Measurements from ENCODE around the gene DGKK.
"Not testable (repeated sequence)": the region's sequence is repeated elsewhere in the genome, so short reads cannot be mapped to it uniquely, and the experiment has no call there.

Gene DGKK

DNA sequence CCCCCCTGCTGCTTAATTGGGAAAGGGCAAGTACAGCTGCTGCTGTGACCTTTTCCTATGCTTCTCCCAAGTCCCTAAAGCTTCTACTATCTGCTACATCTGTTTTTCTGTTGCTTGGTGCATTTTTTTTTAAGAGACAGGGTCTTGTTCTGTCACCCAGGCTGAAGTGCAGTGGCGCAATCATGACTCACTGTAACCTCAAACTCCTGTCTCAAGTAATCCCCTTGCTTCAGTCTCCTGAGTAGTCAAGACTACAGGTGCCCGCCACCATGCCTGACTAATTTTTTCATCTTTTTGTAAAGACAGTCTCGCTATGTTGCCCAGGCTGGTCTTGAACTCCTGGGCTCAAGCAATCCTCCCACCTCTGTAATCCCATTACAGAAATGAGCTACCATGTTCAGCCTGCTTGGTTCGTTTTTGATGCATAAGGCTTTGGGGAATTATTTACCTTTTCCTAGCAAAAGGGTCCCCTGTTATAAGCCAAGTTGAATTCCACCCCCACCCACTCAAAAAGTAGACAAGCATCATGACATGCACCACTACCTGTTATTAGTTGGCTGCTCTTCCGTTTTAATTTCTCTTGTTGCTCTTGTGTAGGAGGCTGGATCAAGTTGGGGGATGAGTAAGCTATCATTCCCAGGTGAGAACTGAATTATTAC lies 39.6 kb downstream of the DGKK start:
- in situ Hi-C loops (cut with MboI; ENCODE audit: low sequenced_read_pairs) = loop anchor here (25.0 kb wide), 1 partner anchor 319 kb away; no protein-coding TSS in a partner anchor

DNA sequence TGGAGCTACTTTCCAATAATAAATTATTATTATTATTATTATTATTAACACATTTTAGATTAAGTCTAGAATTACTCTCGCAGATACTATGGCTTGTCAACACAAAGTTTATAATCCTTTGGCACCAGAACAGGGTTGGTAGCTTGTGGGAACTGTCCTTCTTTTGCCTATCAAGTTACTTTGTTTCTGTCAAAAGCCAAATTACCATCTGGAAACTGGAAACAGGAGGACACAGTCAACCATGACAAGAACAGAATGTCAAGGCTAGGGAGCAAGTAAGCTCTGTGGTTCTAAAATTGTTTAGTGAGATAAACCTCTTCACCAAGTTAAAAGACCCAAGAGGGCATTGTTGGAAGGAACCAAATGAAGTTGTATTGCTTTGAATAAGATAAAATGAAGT lies 42.5 kb downstream of the DGKK start:
- in situ Hi-C loops (cut with MboI; ENCODE audit: low sequenced_read_pairs) = loop anchor here (25.0 kb wide), 1 partner anchor 316 kb away; no protein-coding TSS in a partner anchor

DNA sequence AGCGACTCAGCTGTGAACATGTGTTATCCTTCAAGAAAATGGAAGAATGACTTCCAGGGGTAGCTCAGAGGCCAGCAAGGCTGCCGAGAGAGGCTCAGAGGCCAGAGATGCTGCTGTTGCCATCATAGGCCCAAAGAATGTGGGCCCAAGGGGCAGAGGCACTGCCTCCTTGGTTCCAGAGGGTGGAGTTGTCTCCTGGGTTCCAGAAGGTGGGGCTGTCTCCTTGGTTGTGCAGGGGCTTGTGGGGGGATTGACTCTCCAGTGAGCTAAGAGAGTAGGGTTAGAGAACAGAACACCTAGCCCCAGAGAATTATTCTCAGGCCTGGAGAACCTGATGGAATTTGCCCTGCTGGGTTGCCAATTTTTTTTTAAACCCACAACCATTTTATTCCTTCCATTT lies 62.6 kb downstream of the DGKK start:
- in situ Hi-C loops (cut with MboI; ENCODE audit: low sequenced_read_pairs) = no loop called here

DNA sequence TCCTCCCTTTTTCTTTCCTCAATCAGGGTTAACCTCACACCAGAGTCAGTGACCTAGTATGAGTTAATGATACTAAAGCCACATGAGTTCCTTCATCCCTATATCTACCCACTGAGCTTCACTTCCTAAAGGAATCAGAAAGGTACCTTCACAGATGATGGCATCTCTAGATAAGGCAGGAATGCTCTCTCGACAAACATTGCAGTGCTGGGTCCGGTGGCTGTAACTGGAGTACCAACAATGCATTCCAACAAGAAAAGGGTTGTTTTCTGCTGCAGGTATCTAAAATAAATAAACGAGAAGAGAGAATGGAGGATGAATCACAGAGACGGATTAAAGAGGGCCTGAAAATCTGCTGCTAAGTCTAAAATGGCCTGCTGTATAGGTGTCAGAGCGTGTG lies 66.7 kb downstream of the DGKK start:
- in situ Hi-C loops (cut with MboI; ENCODE audit: low sequenced_read_pairs) = no loop called here

DNA sequence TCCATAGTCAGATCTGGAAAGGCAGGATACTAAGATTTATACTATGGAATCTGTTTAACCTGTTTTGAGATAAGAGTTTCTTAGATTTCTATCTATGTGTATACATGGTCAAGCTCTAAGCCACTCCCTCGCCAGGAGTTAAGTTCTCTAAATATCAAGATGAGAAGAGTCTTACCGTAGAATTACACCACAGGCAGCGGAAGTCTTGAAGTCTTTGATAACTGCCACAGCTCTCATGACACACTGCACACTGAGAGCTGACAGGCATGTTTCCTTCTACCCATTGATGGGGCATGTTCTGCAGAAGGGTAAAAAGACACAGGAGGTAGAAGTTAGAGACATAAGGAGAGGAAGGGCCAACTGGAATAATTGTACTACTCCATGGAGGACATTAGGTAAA lies 67.7 kb downstream of the DGKK start:
- in situ Hi-C loops (cut with MboI; ENCODE audit: low sequenced_read_pairs) = no loop called here

DNA sequence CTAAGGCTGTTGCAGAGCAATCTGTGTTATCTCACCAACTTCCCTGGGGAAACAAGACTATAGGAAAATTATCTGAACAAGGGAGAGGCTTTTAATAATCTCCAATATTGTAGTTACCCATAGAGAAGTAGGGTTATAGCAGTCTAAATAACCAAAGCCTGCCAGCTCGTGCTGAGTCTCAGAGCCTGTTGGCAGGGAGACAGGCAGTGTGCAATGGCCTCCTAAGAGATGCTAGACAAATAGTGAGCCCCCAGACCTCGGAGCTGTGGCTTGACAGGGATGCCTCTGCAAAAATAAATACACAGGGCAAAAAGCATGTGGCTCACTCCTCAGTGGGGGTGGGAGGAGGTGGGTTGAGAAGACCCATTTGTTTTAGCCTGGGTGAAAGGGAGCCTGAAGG lies 76.7 kb downstream of the DGKK start:
- in situ Hi-C loops (cut with MboI; ENCODE audit: low sequenced_read_pairs) = no loop called here

DNA sequence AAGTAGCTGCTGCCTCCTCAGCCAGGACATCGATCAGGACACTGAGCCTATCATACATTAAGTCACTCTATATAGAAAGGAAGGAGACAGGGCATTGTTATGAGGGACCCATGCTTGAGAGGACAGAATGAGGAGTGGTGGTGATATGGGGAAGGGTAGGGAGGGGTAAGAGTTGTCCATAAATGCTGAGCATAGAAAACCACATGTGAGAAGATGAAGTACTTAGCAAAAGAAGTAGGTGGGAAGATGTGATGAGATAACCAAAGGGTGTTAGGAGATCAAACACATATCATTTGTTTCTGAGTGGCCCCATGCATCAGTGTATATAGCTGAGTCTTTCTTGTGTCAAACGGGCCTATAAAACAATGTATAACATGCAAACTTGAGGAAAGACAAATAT lies 84.1 kb downstream of the DGKK start:
- in situ Hi-C loops (cut with MboI; ENCODE audit: low sequenced_read_pairs) = no loop called here

DNA sequence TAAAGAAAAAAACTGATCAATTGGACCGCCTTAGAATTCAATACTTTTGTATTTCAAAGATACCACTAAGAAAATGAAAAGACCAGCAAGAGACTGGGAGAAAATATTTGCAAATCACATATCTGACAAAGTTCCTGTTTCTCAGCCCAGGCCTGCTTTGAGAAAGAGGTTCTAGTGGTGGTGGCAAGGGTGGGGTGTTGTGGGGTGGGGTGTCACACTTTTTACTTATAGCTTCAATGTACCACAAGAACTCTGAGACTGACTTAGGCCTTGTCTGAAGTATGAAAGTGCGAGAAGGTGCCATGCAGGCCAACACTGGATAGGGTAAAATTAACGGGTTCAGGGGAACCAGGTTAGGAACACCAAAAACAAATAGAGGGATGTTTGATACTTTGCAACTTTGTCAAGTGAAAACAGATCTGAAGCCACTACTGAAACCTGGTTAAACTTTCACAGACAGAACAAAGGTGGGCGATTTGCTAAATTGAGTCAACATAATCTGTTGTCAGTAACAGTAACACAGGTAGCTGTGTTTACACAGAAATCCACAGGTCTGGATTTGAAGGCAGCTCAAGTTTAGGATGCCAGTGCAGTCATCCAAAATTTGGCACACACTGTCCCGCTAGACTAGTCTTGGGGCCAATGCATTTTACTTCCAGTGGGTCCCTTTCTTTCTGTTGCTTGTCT lies 88.8 kb downstream of the DGKK start:
- in situ Hi-C loops (cut with MboI; ENCODE audit: low sequenced_read_pairs) = no loop called here

DNA sequence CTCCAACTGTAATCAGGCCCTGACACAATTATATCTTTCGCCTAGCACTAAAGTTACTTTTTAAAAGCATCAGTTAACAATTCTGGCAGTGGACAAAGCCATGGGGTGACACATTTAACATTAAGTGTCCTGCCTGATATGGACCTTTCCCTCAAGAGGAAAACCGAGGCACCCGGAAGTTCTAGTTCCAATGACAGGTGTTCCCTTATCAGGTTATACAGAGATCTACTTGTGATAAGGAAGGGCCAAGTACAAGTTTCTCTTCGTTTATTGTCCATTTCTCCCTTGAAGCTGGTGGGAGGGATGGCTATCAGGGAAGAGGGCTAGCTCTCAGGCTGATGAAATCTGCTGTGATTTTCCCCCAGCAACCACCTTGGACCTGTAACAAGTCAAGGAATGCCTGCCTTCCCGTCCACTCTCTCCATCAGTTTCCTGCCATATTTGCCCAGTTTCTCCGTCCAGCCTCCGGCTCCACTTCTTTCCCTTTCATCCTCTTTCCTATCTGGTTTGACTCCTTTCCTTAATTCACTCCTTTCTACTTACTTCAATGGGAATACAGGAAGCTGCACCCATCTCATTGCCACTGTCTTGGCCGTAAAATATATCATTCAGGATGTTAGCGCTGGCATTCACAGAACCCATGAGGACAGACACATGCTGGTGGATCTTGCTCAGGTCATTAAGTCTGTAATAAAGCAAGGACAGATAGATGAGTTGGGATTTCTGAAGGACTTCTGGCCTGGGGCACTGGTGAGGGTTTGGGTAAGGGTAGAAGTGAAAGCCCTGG lies 95.0 kb downstream of the DGKK start:
- in situ Hi-C loops (cut with MboI; ENCODE audit: low sequenced_read_pairs) = no loop called here

DNA sequence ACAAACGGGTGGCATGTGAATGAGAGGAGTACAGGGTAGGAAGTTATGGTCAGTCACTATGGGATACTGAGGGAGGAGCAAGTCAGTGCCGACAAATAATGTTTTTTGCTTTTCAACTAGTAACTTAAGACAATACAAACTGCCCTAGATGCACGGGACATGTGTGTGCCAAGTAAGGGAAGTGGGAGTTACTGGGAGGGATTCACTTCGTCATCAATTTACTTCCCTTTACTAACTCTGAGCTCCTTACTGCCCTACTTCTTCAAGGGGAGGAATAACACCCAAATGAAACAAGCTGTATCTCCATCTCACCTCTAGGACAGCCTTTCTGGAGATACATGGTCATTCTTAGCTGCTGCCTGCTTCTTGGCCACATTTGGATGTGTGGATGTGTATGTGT lies 97.7 kb downstream of the DGKK start:
- in situ Hi-C loops (cut with MboI; ENCODE audit: low sequenced_read_pairs) = no loop called here

DNA sequence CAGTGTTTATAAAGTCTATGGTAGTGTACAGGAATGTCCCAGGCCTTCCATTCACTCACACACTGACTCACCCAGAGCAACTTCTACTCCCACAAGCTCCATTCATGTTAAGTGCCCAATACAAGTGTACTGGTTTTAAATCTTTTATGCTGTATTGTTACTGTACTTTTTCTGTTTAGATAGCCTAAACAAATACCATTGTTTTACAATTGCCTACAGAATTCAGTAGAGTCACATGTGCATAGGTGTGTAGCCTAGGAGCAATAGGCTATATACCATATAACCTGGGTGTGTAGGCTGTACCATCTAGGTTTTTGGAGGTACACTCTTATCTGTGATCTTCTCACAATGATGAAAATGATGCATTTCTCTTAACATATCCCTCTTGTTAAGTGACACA lies 126.7 kb downstream of the DGKK start:
- in situ Hi-C loops (cut with MboI; ENCODE audit: low sequenced_read_pairs) = no loop called here

DNA sequence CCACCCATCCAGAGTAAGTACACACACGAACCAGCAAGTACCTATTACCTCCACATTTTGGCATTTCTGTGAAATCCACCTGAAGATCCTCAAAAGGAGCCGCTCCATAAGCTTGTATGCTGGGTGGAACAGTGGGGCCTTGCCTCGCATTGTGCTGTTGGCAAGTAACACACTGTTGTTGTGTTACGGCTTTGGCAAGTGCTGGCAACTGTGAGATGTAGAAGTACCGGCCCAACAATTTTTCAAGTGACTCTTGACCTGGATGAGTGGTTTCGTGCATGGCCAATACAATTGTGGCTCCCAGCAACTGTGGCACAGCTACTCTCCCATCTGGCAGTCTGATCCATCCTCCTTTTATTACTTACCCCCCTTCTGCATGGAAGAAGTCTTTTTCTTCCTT lies 137.3 kb downstream of the DGKK start:
- in situ Hi-C loops (cut with MboI; ENCODE audit: low sequenced_read_pairs) = no loop called here

DNA sequence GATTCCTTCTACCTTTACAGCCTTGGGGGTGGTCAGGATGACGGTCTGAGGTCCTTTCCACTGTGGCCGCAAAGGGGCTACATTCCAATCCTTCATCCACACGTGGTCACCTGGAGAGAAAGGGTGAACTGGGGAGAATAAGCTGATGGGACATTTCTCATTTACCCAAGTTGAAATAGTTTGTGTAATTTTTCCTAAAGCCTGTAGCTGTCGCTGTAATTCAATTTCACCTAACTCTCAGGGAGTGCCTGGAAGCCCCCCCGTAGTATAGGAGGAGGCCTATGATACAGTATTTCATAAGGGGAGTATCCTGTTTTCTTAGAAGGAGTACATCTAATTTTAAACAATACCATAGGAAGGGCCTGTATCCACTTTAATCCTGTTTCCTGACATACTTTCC lies 138.0 kb downstream of the DGKK start:
- in situ Hi-C loops (cut with MboI; ENCODE audit: low sequenced_read_pairs) = not testable (repeated sequence)

DNA sequence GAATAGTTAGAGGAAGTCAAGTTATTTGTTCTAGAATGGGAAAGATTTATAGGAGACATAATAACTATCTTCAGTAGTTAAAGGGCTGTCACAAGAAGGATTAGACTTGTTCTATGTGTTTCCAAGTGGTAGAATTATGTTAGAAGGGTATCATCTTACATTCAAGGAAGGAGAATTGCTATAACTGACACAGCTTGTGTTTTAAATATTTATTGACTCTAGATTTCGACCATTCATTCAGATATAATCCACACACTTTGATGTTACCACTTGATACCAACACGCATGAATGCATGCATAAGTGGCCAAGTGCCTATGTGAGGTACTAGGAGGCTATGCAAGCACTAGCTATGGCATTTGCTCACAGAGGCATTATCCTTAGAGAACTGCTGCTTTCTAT lies 143.4 kb downstream of the DGKK start:
- in situ Hi-C loops (cut with MboI; ENCODE audit: low sequenced_read_pairs) = no loop called here
